Kidney (tissue), 14 donors: Measurements from ENCODE around the gene PEX11A. TPM values are rescaled to one million over a fixed set of nuclear protein-coding genes. Genes with fewer than 3 reads are reported as not detected.
A peak's percentile ranks its signal among the peaks of the same experiment; 100 is the strongest.

Experiments used
- DNase-seq, 5 donors: peaks; one replicate each; pipeline ENCODE4 v3.0.0-alpha.2; 2013 to 2020
- FAIRE-seq: peaks from 2 replicates; lab custom pipeline; 2012; peaks lifted over from hg19 to GRCh38; lab: Jason Lieb, UNC
- H3K27ac ChIP-seq, 2 donors: one replicate each; pipeline ENCODE4 v1.7.0; 2013; ENCODE audit warnings: low read depth in 2 of 2, low read length in 2 of 2, inconsistent platforms in 1 of 2
- H3K27me3 ChIP-seq: one replicate; pipeline ENCODE4 v1.7.1; 2013; ENCODE audit warnings: low read length, inconsistent platforms; ENCODE audit not compliant: control insufficient read depth, insufficient read depth
- H3K36me3 ChIP-seq, 3 donors: one replicate each; pipeline versions ENCODE4 v1.7.0 to v1.7.1; 2013; ENCODE audit warnings: low read length in 3 of 3, control low read depth in 1 of 3, inconsistent platforms in 1 of 3; ENCODE audit not compliant: insufficient read depth in 3 of 3, control insufficient read depth in 2 of 3
- H3K4me1 ChIP-seq, 3 donors: one replicate each; pipeline versions ENCODE4 v1.7.0 to v1.7.1; 2013; ENCODE audit warnings: low read length in 3 of 3, inconsistent platforms in 1 of 3, low read depth in 1 of 3; ENCODE audit not compliant: control insufficient read depth in 2 of 3, insufficient read depth in 2 of 3
- H3K4me3 ChIP-seq, 3 donors: one replicate each; pipeline versions ENCODE4 v1.7.0 to v1.8.1; 2013; ENCODE audit warnings: low read length in 3 of 3, control low read depth in 1 of 3, inconsistent platforms in 1 of 3
- H3K9ac ChIP-seq, 3 donors: one replicate each; pipeline versions ENCODE4 v1.7.0 to v1.7.1; 2013; ENCODE audit warnings: low read length in 3 of 3, control low read depth in 1 of 3, inconsistent platforms in 1 of 3
- H3K9me3 ChIP-seq, 3 donors: one replicate each; pipeline versions ENCODE4 v1.7.0 to v1.7.1; 2013; ENCODE audit warnings: low read length in 3 of 3, control low read depth in 1 of 3, inconsistent platforms in 1 of 3; ENCODE audit not compliant: control insufficient read depth in 2 of 3, insufficient read depth in 1 of 3
- intact Hi-C: fragments of 100-400 bp; cut with DNase I; formaldehyde crosslinking; loops from one replicate; pipeline ENCODE4 v1.11.1; 2022
- polyA plus RNA-seq: library from polyadenylated mRNA; stranded (reverse); fragments of 350-450 nt; fragmentation: Illumina TruSeq; extraction: RNeasy Lipid Tissue Mini Kit (QIAGEN cat#74804); gene quantifications from one replicate; pipeline ENCODE4 v1.2.3, GENCODE V29; 2014; ENCODE audit warnings: low read depth, low replicate concordance; ENCODE audit not compliant: insufficient read depth
- total RNA-seq: library from RNA; stranded (reverse); fragmentation: NEBNext Ultra II Directional; extraction: Animal tissue kit (Norgen Biotek cat#: 25700); gene quantifications from one replicate; pipeline ENCODE4 v1.2.1, GENCODE V29; 2021
- TF ChIP-seq, protein P1 (sequence below): IDR thresholded peaks from 3 replicates; pipeline ENCODE4 v1.5.1; 2012; ENCODE audit warnings: mild to moderate bottlenecking, moderate library complexity, borderline replicate concordance; ENCODE audit not compliant: insufficient read depth; ENCODE audit errors: extremely low read depth
- donor health status: control.
- donor health status: control.
- donor health status: control.
- donor health status: control.
- donor health status: control.
- donor health status: DM: yes; HTN: yes; CAD: no.
- donor health status: Normal renal cell carcinoma (clear cell type).

Gene PEX11A
- total and polyA plus RNA-seq, 2 donors from 2014 or later: 7.7 to 13.7 TPM

DNA sequence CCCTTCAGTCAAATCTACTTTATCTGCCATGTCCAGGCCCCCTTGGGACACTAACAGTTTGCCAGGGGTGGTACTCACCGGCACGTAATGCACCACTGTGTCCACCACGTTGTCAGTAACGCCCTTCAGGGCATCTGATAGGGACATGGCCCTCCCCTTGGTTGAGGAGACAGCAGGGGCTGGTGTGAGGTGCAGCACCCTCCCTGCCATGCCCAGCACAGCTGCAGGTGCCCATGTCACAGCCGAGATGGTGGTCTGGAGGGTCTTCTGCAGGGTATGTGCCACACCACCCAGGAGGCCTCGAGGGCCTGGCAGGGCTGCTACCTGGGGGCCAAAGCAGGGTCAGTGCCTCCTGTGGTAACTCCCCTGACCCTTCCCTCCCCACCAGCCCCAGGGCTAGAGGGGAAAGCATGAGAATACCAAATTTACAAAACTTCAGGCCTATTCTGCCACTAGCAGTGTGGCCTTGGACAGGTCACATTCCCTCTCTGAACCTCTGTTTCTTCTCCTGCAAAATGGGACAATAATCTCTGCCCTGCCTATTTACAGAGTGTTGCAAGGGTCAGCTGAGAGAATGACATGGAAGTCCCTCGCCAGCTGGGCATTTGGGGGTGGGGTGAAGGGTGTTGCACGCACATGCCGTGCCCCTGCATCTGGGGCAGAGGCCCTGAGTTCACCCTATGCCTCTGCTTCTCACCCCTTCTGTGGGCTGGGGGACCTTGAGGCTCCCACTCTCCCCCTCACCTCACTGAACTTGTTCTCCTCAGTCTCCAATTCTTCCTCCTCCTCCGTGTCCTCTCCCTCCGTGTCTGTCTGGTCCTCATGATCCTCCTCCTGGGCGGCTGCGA, 23.5 kb downstream of the PEX11A start:
- DNase-seq: no peak
- Histone ChIP-seq H3K4me3 (no peak overlapping the region), H3K27ac (no peak overlapping the region), H3K27me3 (no peaks in the 10 kb centered on the region), H3K9me3 (no peaks in the 10 kb centered on the region), H3K36me3 (no peaks in the 10 kb centered on the region), H3K4me1 (peaks cover 0 to 4% (median 0%) of the 10 kb centered on the region in 3 donors), H3K9ac (no peak overlapping the region)
- intact Hi-C loops: no loop called here
- TF ChIP-seq, protein P1, sequence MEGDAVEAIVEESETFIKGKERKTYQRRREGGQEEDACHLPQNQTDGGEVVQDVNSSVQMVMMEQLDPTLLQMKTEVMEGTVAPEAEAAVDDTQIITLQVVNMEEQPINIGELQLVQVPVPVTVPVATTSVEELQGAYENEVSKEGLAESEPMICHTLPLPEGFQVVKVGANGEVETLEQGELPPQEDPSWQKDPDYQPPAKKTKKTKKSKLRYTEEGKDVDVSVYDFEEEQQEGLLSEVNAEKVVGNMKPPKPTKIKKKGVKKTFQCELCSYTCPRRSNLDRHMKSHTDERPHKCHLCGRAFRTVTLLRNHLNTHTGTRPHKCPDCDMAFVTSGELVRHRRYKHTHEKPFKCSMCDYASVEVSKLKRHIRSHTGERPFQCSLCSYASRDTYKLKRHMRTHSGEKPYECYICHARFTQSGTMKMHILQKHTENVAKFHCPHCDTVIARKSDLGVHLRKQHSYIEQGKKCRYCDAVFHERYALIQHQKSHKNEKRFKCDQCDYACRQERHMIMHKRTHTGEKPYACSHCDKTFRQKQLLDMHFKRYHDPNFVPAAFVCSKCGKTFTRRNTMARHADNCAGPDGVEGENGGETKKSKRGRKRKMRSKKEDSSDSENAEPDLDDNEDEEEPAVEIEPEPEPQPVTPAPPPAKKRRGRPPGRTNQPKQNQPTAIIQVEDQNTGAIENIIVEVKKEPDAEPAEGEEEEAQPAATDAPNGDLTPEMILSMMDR: no peak
- no peak for FAIRE-seq

- no peaks in the 10 kb centered on the region for H3K36me3 ChIP-seq
- H3K9me3 ChIP-seq: no peaks in the 10 kb centered on the region
- FAIRE-seq (no peak), DNase-seq (peak in 1 of 5 donors; percentile 59)
- H3K9ac ChIP-seq: peak overlapping the region in 1 of 3 donors; percentile 34
- H3K27me3 ChIP-seq: no peaks in the 10 kb centered on the region
- peak overlapping the region in 1 of 2 donors; percentile 57 for H3K27ac ChIP-seq
- TF ChIP-seq, protein P1: no peak
- intact Hi-C loops: no loop called here
- no peak overlapping the region for H3K4me3 ChIP-seq
- peaks cover 0 to 4% (median 0%) of the 10 kb centered on the region in 3 donors for H3K4me1 ChIP-seq
Observed at GRCh38 chr15:89666184-89666857, 24.2 kb downstream of the PEX11A start.

- Histone ChIP-seq H3K9me3 (no peaks in the 10 kb centered on the region), H3K27ac (peak overlapping the region; percentile 57 to 65), H3K4me1 (peaks cover 0 to 4% (median 0%) of the 10 kb centered on the region in 3 donors), H3K36me3 (no peaks in the 10 kb centered on the region), H3K9ac (peak overlapping the region in 1 of 3 donors; percentile 34), H3K27me3 (no peaks in the 10 kb centered on the region), H3K4me3 (peak overlapping the region in 2 of 3 donors; percentile 29)
- DNase-seq (peak; percentile 64 to 86 (median 73)), FAIRE-seq (no peak)
- TF ChIP-seq, protein P1: no peak
- intact Hi-C loops: no loop called here
Observed at GRCh38 chr15:89665449-89666181, 24.9 kb downstream of the PEX11A start.
